Skin of body (tissue), 2 donors: ENCODE data around the gene CELF5. TPM values are rescaled to one million over a fixed set of nuclear protein-coding genes. Genes with fewer than 3 reads are reported as not detected.
"Not testable (repeated sequence)": the region's sequence is repeated elsewhere in the genome, so short reads cannot be mapped to it uniquely, and the experiment has no call there.

ENCODE experiments used
- DNase-seq: peaks from one replicate; lab custom pipeline; 2025; lab: John Stamatoyannopoulos, UW
- total RNA-seq: library from RNA; depleted of rRNA; stranded (reverse); fragments of >200 nt; gene quantifications from one replicate; pipeline ENCODE4 v1.2.3, GENCODE V29; 2014

The CELF5 gene
- total RNA-seq, 1 donor from 2014 or later, result 0.30 TPM

- no peak for DNase-seq
These were observed 48.5 kb downstream of the CELF5 start for GRCh38 chr19:3272952-3273351.

GRCh38 chr19:3274245-3274941 lies 49.9 kb downstream of the CELF5 start:
- DNase-seq, result no peak

GRCh38 chr19:3274942-3275582 lies 50.6 kb downstream of the CELF5 start:
- DNase-seq, result no peak

GRCh38 chr19:3275583-3276340 lies 51.3 kb downstream of the CELF5 start:
- no peak for DNase-seq

- DNase-seq, result no peak
These were observed 51.9 kb downstream of the CELF5 start for GRCh38 chr19:3276341-3276799.

GRCh38 chr19:3277649-3278048 lies 53.2 kb downstream of the CELF5 start:
- DNase-seq, result no peak

GRCh38 chr19:3278294-3278693 lies 53.8 kb downstream of the CELF5 start:
- DNase-seq, result no peak

GRCh38 chr19:3278749-3279148 lies 54.3 kb downstream of the CELF5 start:
- DNase-seq, result no peak

- DNase-seq, result no peak
These were observed 54.8 kb downstream of the CELF5 start for GRCh38 chr19:3279306-3279705.

- DNase-seq, result no peak
These were observed 56.6 kb downstream of the CELF5 start for GRCh38 chr19:3281026-3281425.

GRCh38 chr19:3282155-3282554 lies 57.7 kb downstream of the CELF5 start:
- DNase-seq, result no peak

- DNase-seq, result no peak
These were observed 58.1 kb downstream of the CELF5 start for GRCh38 chr19:3282564-3282963.

GRCh38 chr19:3283246-3283751 lies 58.8 kb downstream of the CELF5 start:
- DNase-seq, result no peak

- DNase-seq, result no peak
These were observed 59.6 kb downstream of the CELF5 start for GRCh38 chr19:3283886-3284657.

- DNase-seq, result no peak
These were observed 60.5 kb downstream of the CELF5 start for GRCh38 chr19:3284759-3285646.

- no peak for DNase-seq
These were observed 61.3 kb downstream of the CELF5 start for GRCh38 chr19:3285647-3286176.

- DNase-seq, result no peak
These were observed 63.4 kb downstream of the CELF5 start for GRCh38 chr19:3287814-3288213.

- DNase-seq, result not testable (repeated sequence)
These were observed 64.0 kb downstream of the CELF5 start for GRCh38 chr19:3288437-3288836.

GRCh38 chr19:3289971-3290569 lies 65.6 kb downstream of the CELF5 start:
- DNase-seq, result no peak

- not testable (repeated sequence) for DNase-seq
These were observed 66.4 kb downstream of the CELF5 start for GRCh38 chr19:3290858-3291257.
